Transverse colon (tissue), 4 donors: ENCODE results near the gene BANF2. TPM values are rescaled to one million over a fixed set of nuclear protein-coding genes. Genes with fewer than 3 reads are reported as not detected.

ENCODE experiments used
- DNase-seq: peaks from one replicate; pipeline ENCODE4 v3.0.0-alpha.2; 2019
- H3K27ac ChIP-seq, 4 donors: fragments of 200-600 bp; sonication (generic); 2 replicates each; pipeline ENCODE4 v1.5.1; 2016 to 2018; ENCODE audit warnings: inconsistent platforms in 4 of 4
- H3K27me3 ChIP-seq: fragments of 200-600 bp; sonication (generic); 2 replicates; pipeline ENCODE4 v1.5.1; 2017; ENCODE audit warnings: inconsistent platforms
- H3K36me3 ChIP-seq, 4 donors: fragments of 200-600 bp; sonication (generic); 2 replicates each; pipeline ENCODE4 v1.5.1; 2017 to 2019; ENCODE audit warnings: inconsistent platforms in 4 of 4
- H3K4me1 ChIP-seq, 4 donors: fragments of 200-600 bp; sonication (generic); 2 replicates each; pipeline ENCODE4 v1.5.1; 2017 to 2020; ENCODE audit warnings: inconsistent platforms in 4 of 4
- H3K4me3 ChIP-seq, 4 donors: fragments of 200-600 bp; sonication (generic); 1 replicate in 1 of 4; 2 replicates in 3 of 4; pipeline versions ENCODE4 v1.5.1 to v1.6.1; 2017 to 2019; ENCODE audit warnings: inconsistent platforms in 4 of 4
- H3K9me3 ChIP-seq, 2 donors: fragments of 200-600 bp; sonication (generic); 2 replicates each; pipeline ENCODE4 v1.5.1; 2017 to 2019; ENCODE audit warnings: inconsistent platforms in 2 of 2
- CTCF ChIP-seq, 5 experiments: fragments of 200-600 bp in 3 of 5; fragments of 450-650 bp in 2 of 5; sonication (generic) in 3 of 5; IDR thresholded peaks; 1 replicate in 2 of 5; 2 replicates in 3 of 5; pipeline ENCODE4 v1.5.1; 2016 to 2017; ENCODE audit warnings: antibody characterized with exemption in 5 of 5, inconsistent platforms in 3 of 5, mild to moderate bottlenecking in 2 of 5, moderate library complexity in 1 of 5
- EP300 ChIP-seq: sonication (generic); formaldehyde crosslinking; IDR thresholded peaks from one replicate; pipeline ENCODE4 v1.6.1; 2017; ENCODE audit warnings: antibody characterized with exemption, low read depth
- POLR2A ChIP-seq: fragments of 450-650 bp; IDR thresholded peaks from one replicate; pipeline ENCODE4 v1.6.1; 2016; ENCODE audit warnings: antibody characterized with exemption, mild to moderate bottlenecking, moderate library complexity
- POLR2AphosphoS5 ChIP-seq, 3 donors: sonication (generic); formaldehyde crosslinking; IDR thresholded peaks; one replicate each; pipeline ENCODE4 v1.6.1; 2016; ENCODE audit warnings: antibody characterized with exemption in 3 of 3
- WGBS, 2 donors: methylation state at CpG; one replicate each; pipeline ENCODE4 v1.1.5; 2018; ENCODE audit warnings: low coverage in 1 of 2; 5-methylcytosine and 5-hydroxymethylcytosine counted together
- in situ Hi-C, 4 donors: fragments of 200-750 bp; cut with MboI; loops; one replicate each; pipeline versions ENCODE4 v1.15.0 to v1.15.1; 2017; ENCODE audit warnings: low sequenced_read_pairs in 3 of 4, low pct_ligation_motif_present in 1 of 4, low pct_unique_long_range_greater_than_20kb in 1 of 4
- intact Hi-C: fragments of 100-400 bp; cut with DNase I; formaldehyde crosslinking; loops from one replicate; pipeline ENCODE4 v1.15.1; 2023; ENCODE audit warnings: low total_unique reads
- total RNA-seq, 4 donors: library from RNA; depleted of rRNA; stranded (reverse); fragments of >200 nt; gene quantifications; one replicate each; pipeline ENCODE4 v1.1.0, GENCODE V29; 2016

The BANF2 gene
- total RNA-seq, 4 donors from 2014 or later, result not detected

- H3K9me3 ChIP-seq, result no peaks in the 10 kb centered on the region
- no peaks in the 10 kb centered on the region for H3K36me3 ChIP-seq
- H3K4me1 ChIP-seq, result peaks cover 11 to 47% (median 39%) of the 10 kb centered on the region in 4 donors
- in situ Hi-C loops, result loop anchor here in 2 of 4 donors (10.0 to 25.0 kb wide), 2 partner anchors 205 to 223 kb away; no protein-coding TSS in a partner anchor
- DNase-seq, result peak; percentile 99
- H3K27ac ChIP-seq, result peak within 1 kb of the TSS; percentile 97 to 99 (median 99)
- no peaks in the 10 kb centered on the region for H3K27me3 ChIP-seq
- intact Hi-C loops, result loop anchor here (5.0 kb wide), 1 partner anchor 215 kb away; no protein-coding TSS in a partner anchor
- peak within 1 kb of the TSS; percentile 83 to 92 (median 90) for H3K4me3 ChIP-seq
- TF ChIP-seq POLR2A, result peak; percentile 98
- TF ChIP-seq CTCF (IDR thresholded peaks at IDR 0.05), result peak; percentile 59 to 97 (median 80)
- TF ChIP-seq EP300, result peak; percentile 38
- TF ChIP-seq POLR2AphosphoS5 (IDR thresholded peaks at IDR 0.05), result peak; percentile 97 to 99 (median 97)
- WGBS, 2 donors, result 0% methylated on average over 74 of the region's 79 CpGs; no CpG with 5 or more reads in 1 of the 2 donors
Observed at GRCh38 chr20:17682103-17682888, 17.5 kb upstream of the BANF2 start, which contains the start of gene RRBP1. TSS of gene RRBP1 (minus strand) at chr20:17682242. CDS start at chr20:17660507, 21,735 bp downstream.

- Histone ChIP-seq H3K4me1 (peaks cover 11 to 47% (median 39%) of the 10 kb centered on the region in 4 donors), H3K27ac (peak overlapping the region; percentile 78 to 99 (median 98)), H3K36me3 (no peaks in the 10 kb centered on the region), H3K27me3 (no peaks in the 10 kb centered on the region), H3K4me3 (peak overlapping the region; percentile 19 to 92 (median 70)), H3K9me3 (no peaks in the 10 kb centered on the region)
- WGBS, 2 donors, result 16 to 33% methylated on average over 5 to 10 of the region's 10 CpGs
- no peak for DNase-seq
- intact Hi-C loops, result loop anchor here (5.0 kb wide), 1 partner anchor 214 kb away; no protein-coding TSS in a partner anchor
- in situ Hi-C loops, result loop anchor here in 2 of 4 donors (10.0 to 25.0 kb wide), 2 partner anchors 204 to 222 kb away; no protein-coding TSS in a partner anchor
- TF ChIP-seq POLR2AphosphoS5 (IDR thresholded peaks at IDR 0.05), result no peak
- peak in 1 of 5 experiments; percentile 20 for TF ChIP-seq CTCF (IDR thresholded peaks at IDR 0.05)
Observed at GRCh38 chr20:17682889-17683198, 16.9 kb upstream of the BANF2 start.

GRCh38 chr20:17683218-17684076, 16.3 kb upstream of the BANF2 start:
- Histone ChIP-seq H3K4me3 (no peak overlapping the region), H3K36me3 (no peaks in the 10 kb centered on the region), H3K9me3 (no peaks in the 10 kb centered on the region), H3K27ac (peak overlapping the region in 3 of 4 donors; percentile 4 to 99 (median 97)), H3K27me3 (no peaks in the 10 kb centered on the region), H3K4me1 (peaks cover 11 to 47% (median 39%) of the 10 kb centered on the region in 4 donors)
- intact Hi-C loops (loop anchor here (5.0 kb wide), 1 partner anchor 214 kb away; no protein-coding TSS in a partner anchor), in situ Hi-C loops (loop anchor here in 2 of 4 donors (10.0 to 25.0 kb wide), 2 partner anchors 204 to 221 kb away; no protein-coding TSS in a partner anchor)
- 48% methylated on average over 3 to 10 of the region's 10 CpGs for WGBS, 2 donors
- TF ChIP-seq CTCF (IDR thresholded peaks at IDR 0.05), result no peak
- no peak for TF ChIP-seq EP300
- no peak for TF ChIP-seq POLR2AphosphoS5 (IDR thresholded peaks at IDR 0.05)
- DNase-seq, result no peak
